GM18873 (cell line): Measurements from ENCODE around the gene HOXC9.

ENCODE experiments used
- ATAC-seq: cut with Tn5 transposase; IDR thresholded peaks from one replicate; pipeline ENCODE4 v1.9.1; 2021; ENCODE audit warnings: mild to moderate bottlenecking, moderate library complexity, moderate number of reproducible peaks; ENCODE audit not compliant: unreplicated experiment, low FRiP score

The HOXC9 gene

DNA sequence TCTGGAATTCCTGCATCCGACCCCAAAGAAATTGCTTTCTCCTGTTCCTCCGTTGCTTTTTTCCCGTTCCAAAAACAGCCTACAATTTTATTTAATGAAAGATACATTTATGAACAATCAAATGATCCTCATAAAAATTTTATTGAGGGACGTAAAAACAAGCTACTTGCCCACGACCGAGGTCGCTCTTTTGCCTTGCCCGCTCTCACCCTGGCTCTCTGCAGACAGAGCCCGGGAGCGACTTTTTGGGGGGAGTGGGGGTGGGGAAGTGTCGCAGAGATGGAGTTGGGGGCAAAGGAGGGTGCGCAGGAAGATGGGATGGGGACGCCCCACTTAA, 1.1 kb upstream of the HOXC9 start:
- ATAC-seq, result no peak

GRCh38 chr12:53999559-54000115, 324 bp upstream of the HOXC9 start:
- ATAC-seq, result no peak

DNA sequence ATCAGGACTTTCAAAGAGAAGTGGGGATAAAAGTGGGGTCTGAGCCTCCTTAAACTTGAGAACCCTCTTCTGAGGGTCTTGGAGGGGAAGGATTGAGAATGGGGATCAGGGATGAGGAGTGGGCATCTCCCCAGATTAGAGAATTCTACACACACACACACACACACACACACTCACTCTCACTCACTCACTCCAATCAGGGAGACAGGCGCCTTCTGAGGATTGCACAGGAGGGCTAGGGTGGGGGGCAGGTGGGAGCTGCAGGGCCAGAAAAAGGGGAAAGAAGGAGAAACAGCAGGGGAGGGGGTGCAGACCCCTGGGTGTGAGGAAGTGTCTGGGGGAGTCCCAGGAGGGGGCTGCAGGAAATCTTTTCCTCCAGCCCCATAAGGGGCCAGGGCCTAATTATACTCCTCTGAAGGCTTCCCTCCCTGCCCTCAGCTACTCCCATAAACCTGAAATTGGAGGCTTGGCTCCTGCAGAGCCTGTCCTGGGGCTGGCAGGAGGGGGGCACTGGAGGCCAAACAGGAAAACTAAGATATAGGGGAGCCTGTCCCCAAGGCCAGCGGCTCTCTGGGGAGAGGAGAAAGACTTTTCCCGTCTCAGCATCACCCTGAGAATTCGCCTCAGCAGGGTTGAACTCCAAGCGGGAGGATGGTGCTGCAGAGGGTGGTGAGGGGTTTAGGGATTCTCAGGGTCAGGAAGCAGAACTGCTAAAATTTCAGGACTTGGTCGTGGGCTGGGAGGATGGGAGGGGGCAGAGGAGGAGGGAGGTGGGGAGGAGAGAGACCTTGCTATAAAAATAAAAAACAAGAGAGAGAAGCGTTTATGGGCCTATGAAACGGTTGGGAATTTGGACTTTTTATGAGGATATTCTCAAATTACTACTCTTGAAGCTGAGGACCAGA, 1.6 kb downstream of the HOXC9 start:
- no peak for ATAC-seq

GRCh38 chr12:54002278-54002914, 2.4 kb downstream of the HOXC9 start:
- no peak for ATAC-seq

DNA sequence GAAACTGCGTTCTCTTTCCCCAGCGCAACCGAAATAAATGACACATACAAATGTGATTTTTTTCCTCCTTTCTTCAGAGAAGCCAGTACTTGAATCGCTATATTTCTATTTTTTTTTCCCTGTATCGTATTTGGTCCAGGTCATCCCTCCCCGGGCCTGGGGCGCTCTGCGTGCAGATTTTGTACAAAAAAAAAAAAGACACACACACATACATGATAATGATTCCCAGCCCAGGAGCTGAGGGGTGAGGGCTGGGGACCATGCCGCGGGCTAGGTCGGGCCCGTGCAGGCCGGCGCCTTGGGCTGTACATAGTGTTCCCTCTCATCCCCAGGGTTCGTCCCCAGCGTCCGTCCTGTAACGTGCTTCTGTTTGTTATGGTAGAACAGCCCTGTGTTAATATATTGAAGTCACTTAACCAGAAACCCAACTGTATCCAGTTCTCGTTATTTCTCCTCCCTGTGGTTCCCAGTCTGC, 3.0 kb downstream of the HOXC9 start:
- ATAC-seq, result no peak

DNA sequence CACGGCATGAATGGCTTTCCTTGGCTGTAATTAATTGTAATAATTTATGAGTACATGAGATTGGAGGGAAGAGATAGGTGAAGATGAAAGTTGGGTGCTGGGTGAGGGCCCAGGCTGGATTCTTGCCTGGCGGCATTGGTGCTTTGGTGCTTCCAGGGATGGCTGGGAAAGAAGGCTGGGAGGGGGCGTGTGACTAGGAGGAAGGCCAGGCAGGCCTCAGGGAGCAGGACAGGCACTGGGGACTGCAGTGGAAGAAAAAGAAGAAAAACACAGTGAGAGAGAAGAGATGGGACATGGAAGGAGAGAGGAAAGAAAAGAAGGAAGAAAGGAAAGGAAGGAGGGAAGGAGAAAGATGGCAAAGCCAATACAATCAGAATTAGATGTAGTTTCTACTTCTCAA, 3.7 kb downstream of the HOXC9 start:
- ATAC-seq, result no peak

DNA sequence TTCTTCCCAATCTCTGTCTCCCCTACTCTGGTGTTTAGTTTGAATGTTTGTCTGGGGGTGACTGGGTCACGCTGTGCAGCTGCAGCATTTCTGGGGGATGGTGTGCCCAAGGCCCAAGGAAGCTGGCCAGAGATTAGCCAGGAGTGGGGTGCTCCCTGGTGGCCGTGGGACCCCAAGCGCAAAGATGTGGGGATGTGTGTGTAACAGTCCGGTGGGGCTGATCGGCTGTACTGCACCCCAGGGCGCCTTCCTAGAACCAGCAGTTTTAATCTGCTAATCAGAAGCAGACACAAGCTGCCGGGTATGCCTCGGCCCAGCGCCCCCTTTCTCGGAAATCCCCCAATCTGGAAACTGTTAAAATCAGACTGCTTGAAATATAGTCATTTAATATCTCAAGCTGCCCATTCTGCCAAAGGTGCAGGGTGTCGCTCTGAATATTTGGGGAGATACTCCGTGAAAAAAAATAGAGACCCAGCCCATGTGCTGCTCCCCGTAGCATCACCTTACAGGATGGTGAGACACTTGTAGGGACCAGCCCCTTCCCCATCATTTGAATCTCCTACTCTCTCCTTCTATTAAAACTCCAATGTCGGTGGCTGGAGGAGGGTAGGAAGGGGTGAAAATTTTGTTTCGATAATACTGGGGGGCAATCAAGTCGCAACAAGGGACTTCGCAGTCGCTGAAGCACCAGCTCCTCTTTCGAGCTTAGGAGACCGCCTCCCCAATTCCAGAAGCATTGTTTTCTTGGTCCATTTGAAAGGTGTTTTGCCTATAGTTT, 4.3 kb downstream of the HOXC9 start:
- ATAC-seq, result no peak

DNA sequence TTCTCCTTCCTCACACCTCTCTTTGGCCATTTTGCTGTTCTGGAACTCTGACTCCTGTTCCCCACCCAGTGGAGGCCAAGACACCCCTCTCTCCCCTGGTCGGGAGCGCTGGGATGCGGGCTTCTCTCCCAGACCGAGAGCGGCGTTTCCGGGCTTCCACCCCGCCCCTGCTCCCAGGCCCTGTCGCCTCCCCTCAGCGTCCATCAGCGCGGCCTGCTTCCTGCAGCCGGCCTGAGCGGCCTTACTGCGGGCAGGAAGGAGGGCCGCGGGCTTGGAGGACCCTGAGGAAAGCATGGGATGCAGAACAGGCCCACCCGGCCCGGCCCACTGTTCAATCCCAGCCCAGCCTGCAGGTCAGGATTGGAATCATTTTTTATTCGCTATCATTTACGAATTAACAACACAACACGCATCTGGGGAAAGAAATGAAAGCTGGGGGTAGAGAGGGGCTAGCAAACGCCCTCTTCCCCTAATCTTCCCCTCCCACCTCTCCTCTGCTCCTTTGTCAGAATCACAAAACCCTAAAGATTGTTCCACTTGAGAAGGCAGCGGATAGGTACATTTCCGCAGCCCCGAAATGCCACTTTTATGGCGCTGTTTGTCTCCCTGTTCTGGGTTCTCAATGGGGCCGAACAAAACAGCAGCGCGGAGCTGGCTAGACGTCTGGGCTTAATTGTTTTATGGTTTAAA, 5.0 kb downstream of the HOXC9 start:
- ATAC-seq, result no peak

GRCh38 chr12:54005531-54005852, 5.5 kb downstream of the HOXC9 start:
- ATAC-seq, result no peak

DNA sequence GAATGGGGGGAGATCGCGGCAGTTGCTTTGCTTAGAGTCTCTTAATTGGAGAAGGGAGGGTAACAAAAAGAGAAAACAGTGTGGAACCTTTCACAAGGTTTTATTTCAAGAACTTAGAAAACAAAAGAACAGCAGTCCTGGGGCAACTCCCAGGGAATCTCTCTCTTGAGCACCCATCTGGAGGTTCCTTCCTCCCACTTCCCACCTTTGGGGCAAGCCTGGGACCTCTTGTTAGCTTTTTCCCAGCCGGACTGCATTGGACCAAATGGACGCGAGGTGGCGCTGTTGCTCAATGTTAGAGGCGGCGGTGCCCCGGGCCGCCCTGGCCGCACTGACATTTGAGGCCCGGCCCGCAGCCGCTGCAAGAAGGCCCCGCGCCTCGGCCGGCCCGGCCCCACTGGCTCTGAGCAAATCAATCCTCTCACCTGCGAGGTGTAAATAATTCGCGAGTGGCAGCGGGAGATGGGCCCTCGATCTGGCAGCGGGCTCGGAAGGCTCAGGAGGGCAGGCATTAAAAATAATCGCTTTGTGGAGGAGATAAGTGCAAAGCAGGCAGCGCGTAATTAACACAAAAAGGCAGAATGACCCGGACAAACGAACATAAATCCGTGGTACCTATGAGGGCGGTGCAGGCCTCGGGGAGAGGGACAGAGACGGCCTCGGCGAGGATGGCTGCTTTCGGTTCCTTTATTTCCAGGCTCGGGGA, 6.0 kb downstream of the HOXC9 start:
- peak; percentile 75 for ATAC-seq

DNA sequence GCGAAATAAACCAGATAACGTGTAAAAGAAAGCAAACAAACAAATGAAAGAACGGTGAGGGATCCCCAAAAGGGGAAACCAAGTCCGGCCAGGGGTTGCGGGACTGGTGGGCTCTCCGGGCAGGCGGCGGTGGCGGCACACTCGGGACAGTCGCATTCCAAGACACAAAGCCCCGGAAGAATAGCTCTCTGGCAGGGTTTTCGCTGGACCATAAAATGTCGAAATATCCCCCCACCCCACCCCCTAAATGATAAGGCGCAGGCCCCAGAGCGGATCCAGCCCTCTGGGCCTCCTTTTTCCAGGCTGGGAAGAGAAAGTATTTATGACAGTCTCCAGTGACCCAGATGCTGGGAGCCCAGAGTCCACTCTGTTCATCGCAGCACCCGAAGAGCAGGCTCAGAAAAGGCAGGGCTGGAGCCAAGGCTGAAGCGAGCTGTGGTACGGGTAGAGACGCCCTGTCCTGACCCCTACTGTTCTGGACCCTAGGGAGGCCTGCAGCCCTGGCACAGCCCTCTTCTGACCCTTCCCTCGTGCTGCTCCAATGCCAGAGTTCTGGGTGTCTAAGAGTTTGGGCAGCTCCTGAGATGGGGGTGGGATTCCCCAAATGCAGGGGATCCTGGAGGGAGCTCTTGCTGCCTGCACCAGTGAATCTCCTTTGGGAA, 6.7 kb downstream of the HOXC9 start:
- no peak for ATAC-seq

DNA sequence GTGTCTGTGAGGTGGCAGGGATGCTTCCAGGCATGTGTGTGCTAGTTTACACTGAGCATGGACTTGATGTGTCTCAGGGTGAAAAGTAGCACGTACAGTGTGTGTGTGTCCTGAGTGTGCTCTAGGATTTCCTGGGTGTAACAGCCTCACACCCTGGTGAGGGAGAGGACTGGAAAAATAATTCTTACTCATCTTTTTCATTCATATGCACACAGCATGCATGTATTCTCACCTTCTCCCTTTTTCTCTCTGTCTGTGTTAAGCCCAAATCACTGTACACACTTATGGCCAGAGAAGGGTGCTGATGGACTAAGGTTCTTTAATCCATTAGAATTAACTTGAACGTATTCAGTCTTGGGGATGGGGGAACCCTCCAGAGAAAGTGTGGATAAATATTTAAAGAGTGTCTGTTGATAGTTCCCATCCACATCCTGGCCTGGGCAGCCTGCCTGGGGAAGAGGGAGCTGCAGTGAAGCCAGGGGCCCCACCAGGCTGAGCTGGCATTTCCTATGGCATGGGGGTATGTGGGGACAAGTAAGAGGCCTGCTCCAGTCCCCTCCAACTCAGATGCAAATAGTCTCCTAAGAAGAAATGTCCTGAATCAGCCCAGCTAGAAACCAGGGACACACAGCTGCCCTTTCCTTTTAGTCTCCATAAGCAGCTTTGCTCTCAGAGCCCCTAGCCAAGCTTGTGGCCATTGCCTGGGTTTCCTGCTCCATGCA, 7.7 kb downstream of the HOXC9 start:
- no peak for ATAC-seq

DNA sequence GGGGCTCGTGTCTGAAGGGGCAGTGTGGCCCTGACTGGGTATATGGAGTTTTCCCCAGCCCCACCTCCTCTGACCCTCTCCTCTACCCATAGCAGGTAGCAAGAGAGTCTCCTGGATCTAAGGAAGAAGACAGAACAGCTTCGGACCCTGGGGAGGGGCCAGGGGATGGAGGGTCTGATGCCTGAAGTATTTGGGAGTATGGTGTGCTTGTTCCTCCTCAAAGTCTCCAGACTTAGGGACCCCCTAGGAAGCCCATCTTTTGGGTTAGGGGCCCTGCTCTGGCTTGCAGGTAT, 8.2 kb downstream of the HOXC9 start:
- ATAC-seq, result no peak

DNA sequence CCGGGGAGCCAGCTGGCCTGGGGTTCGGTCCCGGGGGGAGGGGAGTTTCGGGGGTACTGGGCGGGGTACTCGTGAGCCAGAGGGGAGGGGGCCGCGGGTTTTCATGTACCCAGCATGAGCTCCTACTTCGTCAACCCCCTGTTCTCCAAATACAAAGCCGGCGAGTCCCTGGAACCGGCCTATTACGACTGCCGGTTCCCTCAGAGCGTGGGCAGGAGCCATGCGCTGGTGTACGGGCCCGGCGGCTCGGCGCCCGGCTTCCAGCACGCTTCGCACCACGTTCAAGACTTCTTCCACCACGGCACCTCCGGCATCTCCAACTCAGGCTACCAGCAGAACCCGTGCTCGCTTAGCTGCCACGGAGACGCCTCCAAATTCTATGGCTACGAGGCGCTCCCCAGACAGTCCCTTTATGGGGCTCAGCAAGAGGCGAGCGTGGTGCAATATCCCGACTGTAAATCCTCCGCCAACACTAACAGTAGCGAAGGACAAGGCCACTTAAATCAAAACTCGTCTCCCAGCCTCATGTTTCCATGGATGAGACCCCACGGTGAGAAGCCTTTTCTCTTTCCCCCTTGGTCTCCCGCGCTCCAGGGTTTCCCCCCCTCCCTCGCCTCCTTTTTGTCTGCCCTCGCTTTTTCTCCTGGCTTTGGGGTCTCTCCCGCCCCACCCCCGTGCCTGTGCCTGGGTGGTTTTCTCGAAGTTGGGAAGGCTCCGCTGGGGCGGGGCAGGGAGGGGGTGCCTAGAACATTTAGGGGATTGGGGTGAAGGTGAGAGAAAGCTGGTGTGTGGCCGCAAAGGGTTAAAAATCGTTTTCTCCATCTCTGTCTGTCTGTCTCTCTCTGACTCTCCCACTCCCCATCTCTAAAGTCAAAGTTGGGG, 9.5 kb downstream of the HOXC9 start:
- ATAC-seq, result no peak

DNA sequence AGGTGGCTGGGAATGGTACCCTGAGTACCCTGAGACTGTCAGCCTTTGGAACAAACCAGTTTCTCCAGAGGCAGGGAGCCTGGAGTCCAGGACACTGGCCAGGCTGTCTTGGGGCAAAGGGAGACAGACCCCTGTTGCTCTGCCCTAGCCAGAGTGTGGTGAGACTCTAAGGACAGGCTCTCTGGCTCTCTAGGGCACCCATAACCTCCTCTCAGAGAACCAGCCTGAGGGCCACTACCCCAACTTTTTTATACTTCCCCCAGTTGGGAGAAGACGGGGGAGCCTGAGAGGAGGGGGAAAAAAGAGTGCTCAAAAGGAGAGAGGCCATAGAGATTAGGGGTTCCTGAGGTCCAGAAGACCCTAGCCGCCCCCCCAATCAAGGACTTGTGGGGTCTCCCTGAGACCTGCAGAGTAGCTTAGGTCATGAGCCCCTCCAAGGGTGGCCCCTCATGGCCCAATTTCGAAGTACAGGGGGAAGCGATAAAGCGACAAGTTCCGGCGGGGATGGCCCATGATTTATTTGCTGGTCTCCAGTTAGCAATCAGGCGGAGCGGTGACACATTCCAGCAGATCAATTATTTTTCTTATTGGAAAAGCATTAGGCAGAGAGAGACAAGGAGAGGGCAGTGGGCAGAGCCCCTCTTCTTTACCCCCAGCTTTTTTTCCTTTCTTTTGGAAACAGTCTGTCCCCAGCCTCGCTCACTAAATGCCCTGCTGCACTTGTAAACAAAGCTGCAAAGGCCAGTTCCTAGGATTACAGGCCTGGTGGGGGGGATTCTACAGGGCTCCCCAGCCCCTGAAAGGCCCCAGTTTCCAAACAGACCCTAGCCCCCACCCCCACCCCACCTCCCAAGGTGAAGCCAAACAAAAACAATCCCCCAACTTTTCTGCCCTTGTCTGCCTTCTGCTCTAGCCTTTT, 10.4 kb downstream of the HOXC9 start:
- no peak for ATAC-seq

GRCh38 chr12:54010972-54011664, 11.2 kb downstream of the HOXC9 start:
- ATAC-seq, result no peak
